BJ (cell line): ENCODE measurements around the gene CD84. TPM values are rescaled to one million over a fixed set of nuclear protein-coding genes. Genes with fewer than 3 reads are reported as not detected.
A peak's percentile ranks its signal among the peaks of the same experiment; 100 is the strongest.

Experiments used
- CTCF ChIA-PET: fragments of 350-600 bp; formaldehyde crosslinking; extraction: SDS; loops from one replicate; lab custom pipeline; 2021; ENCODE audit warnings: antibody characterized with exemption, inconsistent platforms; lab: Yijun Ruan, JAX
- POLR2A ChIA-PET: fragments of 300-600 bp; sonication (Branson Sonifier 250); formaldehyde crosslinking; extraction: SDS; loops from one replicate; lab custom pipeline; 2021; ENCODE audit warnings: antibody characterized with exemption; lab: Charles Lee
- DNase-seq: peaks from one replicate; pipeline ENCODE4 v3.0.0-alpha.2; 2011; ENCODE audit warnings: low read depth
- H3K27me3 ChIP-seq: 2 replicates; pipeline ENCODE4 v1.6.0; 2011; ENCODE audit warnings: low read length; ENCODE audit not compliant: control insufficient read depth, insufficient read depth
- H3K36me3 ChIP-seq: 2 replicates; pipeline ENCODE4 v1.5.1; 2011; ENCODE audit warnings: low read length; ENCODE audit not compliant: control insufficient read depth, insufficient read depth
- H3K4me3 ChIP-seq: 2 replicates; pipeline ENCODE4 v1.5.1; 2011; ENCODE audit warnings: low read depth, mild to moderate bottlenecking, control low read depth, low read length
- polyA plus RNA-seq: library from polyadenylated mRNA; depleted of rRNA; stranded (reverse); fragments of >200 nt; gene quantifications from 2 replicates; pipeline ENCODE4 v1.2.3, GENCODE V29; 2011
- TF ChIP-seq, protein P1 (sequence below): IDR thresholded peaks from 2 replicates; pipeline ENCODE4 v1.5.1; 2011; ENCODE audit warnings: low read depth, mild to moderate bottlenecking, control low read depth, inconsistent platforms, low read length, moderate library complexity; ENCODE audit not compliant: insufficient read depth

The CD84 gene
- polyA plus RNA-seq, 1 experiment = not detected

DNA sequence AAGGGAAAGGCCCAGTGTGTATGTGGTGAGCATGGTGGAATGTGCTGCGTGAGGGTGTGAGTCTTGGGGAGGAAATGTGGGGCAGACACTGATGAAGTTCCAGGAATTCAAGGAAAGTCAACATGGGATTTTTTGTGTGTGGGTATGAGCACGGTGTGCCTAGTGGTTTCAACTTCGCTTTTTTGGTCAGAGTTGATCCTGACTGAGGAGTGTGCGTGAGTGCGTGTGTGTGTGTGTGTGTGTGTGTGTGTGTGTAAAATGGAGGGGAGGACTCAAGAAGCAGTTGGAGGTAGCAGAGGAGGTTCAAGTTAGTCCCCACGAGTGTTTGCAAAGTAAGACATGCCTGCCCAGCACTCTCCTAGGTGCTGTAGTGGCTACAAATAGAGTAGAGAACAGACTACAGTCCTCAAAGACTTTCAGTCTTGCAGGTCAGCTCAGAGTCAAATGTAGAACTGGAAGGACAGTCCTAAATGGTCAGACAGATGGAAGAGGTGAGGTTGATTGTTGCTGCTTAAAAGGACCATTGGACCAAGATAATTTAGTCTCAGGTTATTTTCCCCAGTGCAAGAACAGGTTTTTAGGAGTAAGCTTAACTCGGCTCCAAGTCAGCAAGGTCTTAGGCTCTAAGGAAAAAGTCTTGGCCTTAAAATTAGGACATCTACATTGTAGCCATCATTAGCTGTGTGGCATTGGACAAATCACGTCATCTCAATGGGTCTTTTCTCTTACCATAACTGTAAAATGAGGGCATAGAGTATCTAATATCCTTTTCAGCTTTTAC lies 42.5 kb upstream of the CD84 start:
- ChIA-PET POLR2A (no interaction called here), CTCF (no interaction called here)
- Histone ChIP-seq H3K4me3 (no peak overlapping the region), H3K36me3 (no peaks in the 10 kb centered on the region), H3K27me3 (no peaks in the 10 kb centered on the region)
- TF ChIP-seq, protein P1, sequence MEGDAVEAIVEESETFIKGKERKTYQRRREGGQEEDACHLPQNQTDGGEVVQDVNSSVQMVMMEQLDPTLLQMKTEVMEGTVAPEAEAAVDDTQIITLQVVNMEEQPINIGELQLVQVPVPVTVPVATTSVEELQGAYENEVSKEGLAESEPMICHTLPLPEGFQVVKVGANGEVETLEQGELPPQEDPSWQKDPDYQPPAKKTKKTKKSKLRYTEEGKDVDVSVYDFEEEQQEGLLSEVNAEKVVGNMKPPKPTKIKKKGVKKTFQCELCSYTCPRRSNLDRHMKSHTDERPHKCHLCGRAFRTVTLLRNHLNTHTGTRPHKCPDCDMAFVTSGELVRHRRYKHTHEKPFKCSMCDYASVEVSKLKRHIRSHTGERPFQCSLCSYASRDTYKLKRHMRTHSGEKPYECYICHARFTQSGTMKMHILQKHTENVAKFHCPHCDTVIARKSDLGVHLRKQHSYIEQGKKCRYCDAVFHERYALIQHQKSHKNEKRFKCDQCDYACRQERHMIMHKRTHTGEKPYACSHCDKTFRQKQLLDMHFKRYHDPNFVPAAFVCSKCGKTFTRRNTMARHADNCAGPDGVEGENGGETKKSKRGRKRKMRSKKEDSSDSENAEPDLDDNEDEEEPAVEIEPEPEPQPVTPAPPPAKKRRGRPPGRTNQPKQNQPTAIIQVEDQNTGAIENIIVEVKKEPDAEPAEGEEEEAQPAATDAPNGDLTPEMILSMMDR = no peak
- DNase-seq = no peak

DNA sequence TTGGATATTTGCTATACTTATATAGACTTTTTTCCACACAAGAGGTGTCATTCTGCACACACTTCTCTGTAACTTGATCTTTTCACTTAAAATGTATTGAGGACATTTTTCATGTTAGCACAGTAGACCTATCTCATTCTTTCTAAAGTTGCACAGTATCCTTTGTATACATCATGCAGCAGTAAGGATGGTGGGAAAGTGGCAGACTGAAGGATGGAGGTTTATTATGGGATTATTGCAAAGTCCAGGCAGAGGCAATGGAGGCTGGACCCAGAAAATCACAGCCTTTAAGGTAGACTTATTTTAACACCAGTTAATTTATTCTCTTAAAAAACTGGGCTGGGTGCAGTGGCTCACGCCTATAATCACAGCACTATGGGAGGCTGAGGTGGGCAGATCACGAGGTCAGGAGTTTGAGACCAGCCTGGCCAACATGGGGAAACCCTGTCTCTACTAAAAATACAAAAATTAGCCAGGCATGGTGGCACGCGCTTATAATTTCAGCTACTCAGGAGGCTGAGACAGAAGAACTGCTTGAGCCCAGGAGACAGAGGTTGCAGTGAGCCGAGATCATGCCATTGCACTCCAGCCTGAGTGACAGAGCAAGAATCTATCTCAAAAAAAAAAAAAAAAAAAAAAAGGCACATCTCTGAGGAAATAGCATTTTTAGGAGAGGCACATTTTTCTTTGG lies 41.8 kb upstream of the CD84 start:
- no peak for DNase-seq
- Histone ChIP-seq H3K4me3 (no peak overlapping the region), H3K36me3 (no peaks in the 10 kb centered on the region), H3K27me3 (no peaks in the 10 kb centered on the region)
- CTCF ChIA-PET = no interaction called here
- POLR2A ChIA-PET = no interaction called here
- TF ChIP-seq, protein P1 = no peak

DNA sequence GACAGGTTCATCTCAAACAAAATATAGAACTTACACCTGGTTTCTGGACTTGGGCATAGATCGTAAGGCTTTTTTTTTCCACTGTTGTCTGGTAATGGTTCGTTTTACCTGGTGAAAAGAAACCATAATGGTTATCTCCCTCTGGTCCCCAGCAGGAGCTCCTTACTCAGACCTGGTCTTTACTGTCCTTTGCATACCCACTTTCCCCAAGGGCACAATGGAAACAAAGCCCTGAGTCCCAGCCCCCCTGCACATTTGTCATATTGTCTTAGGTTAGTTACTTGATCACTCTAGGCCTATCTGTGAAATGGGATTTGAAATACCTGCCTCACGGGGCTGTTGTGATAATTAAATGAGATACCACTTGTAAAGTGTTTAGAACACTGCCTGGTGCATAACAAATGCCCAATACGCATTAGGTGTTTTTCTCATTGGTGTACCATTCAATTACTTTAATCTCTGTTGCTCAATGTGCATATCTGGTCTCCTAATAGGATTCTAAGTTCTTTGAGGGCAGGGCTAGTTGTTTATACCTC lies 40.5 kb upstream of the CD84 start:
- DNase-seq = no peak
- H3K4me3 ChIP-seq = no peak overlapping the region
- ChIA-PET POLR2A (no interaction called here), CTCF (no interaction called here)
- no peaks in the 10 kb centered on the region for H3K27me3 ChIP-seq
- TF ChIP-seq, protein P1 = no peak
- H3K36me3 ChIP-seq = no peaks in the 10 kb centered on the region

DNA sequence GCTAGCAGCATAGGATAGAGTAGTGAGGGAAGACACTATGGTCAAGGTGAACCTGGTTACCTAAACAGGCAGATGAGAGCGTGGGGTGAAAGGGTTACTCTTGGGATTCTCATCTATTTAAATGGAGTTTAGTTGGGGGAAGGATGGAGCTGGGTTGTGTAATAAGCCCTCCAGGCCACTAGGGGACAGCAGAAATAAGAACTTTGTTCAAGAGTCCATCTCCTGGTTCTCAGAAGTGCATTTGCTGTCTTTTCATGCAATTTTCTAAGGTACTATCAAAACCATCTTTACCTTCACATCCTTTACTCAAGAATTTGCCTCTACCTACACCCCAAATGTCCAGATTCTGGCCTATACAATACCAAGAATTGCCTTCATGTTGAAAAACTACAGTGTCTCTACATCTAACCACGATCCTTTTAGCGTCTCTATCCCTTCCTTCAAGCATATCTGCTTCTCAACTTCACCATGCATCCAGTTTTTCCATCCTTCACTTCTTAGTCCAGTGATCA lies 39.5 kb upstream of the CD84 start:
- Histone ChIP-seq H3K4me3 (no peak overlapping the region), H3K27me3 (no peaks in the 10 kb centered on the region), H3K36me3 (no peaks in the 10 kb centered on the region)
- CTCF ChIA-PET = no interaction called here
- no peak for DNase-seq
- TF ChIP-seq, protein P1 = peak; percentile 17; the same call in 1 of the 2 replicates
- POLR2A ChIA-PET = no interaction called here

DNA sequence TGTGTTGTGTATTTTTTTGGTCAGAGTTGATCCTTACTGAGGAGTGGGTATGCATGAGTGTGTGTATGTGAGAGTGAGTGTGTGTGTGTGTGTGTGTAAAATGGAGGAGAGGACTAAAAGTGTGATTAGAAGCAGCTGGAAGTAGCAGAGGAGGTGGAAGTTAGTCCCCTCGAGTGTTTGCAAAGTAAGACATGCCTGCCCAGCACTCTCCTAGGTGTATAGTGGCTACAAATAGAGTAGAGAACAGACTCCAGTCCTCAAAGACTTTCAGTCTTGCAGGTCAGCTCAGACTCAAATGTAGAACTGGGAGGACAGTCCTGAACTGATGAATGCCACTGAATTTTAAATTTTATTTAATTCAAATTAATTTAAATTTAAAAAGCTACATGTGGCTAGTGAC lies 39.0 kb upstream of the CD84 start:
- H3K27me3 ChIP-seq = no peaks in the 10 kb centered on the region
- CTCF ChIA-PET = no interaction called here
- H3K4me3 ChIP-seq = no peak overlapping the region
- TF ChIP-seq, protein P1 = no peak
- H3K36me3 ChIP-seq = no peaks in the 10 kb centered on the region
- DNase-seq = no peak
- POLR2A ChIA-PET = no interaction called here
